A549 (cell line): ENCODE data around the gene GRK3. TPM values are rescaled to one million over a fixed set of nuclear protein-coding genes. Genes with fewer than 3 reads are reported as not detected.

ENCODE experiments used
- ATAC-seq, 2 experiments: fragments of 200-7000 bp in 1 of 2; fragments of >200 bp in 1 of 2; cut with Nextera tagmentation in 1 of 2; cut with Tn5 transposase in 1 of 2; 3 replicates each; pipeline versions ENCODE4 v1.8.0 to v1.9.1; 2018 to 2020; ENCODE audit warnings: mild to moderate bottlenecking in 1 of 2, moderate library complexity in 1 of 2
- CTCF ChIA-PET: fragments of 300-600 bp; sonication (Branson Sonifier 250); formaldehyde crosslinking; extraction: SDS; loops from one replicate; lab custom pipeline; 2021; ENCODE audit warnings: antibody characterized with exemption, inconsistent platforms; lab: Yijun Ruan, JAX
- POLR2A ChIA-PET: fragments of 350-600 bp; formaldehyde crosslinking; extraction: SDS; loops from one replicate; lab custom pipeline; 2021; ENCODE audit warnings: antibody characterized with exemption, inconsistent platforms; lab: Yijun Ruan, JAX
- DNase-seq, 2 experiments: peaks; one replicate each; pipeline versions ENCODE4 v3.0.0 to v3.0.0-alpha.2; 2011 to 2016; ENCODE audit warnings: low read depth in 1 of 2, low spot score in 1 of 2
- FAIRE-seq: peaks from 2 replicates; lab custom pipeline; 2011; peaks lifted over from hg19 to GRCh38; lab: Jason Lieb, UNC
- H3K27ac ChIP-seq, 2 experiments: fragments of >200 bp; sonication (Bioruptor Twin); formaldehyde crosslinking; 3 replicates each; pipeline ENCODE4 v1.5.1; 2016 to 2017
- H3K4me1 ChIP-seq: fragments of >200 bp; sonication (Bioruptor Twin); formaldehyde crosslinking; 3 replicates; pipeline ENCODE4 v1.6.1; 2016
- H3K4me2 ChIP-seq: fragments of >200 bp; sonication (Bioruptor Twin); formaldehyde crosslinking; 3 replicates; pipeline ENCODE4 v1.6.1; 2016
- H3K4me3 ChIP-seq: fragments of >200 bp; sonication (Bioruptor Twin); formaldehyde crosslinking; 3 replicates; pipeline ENCODE4 v1.5.1; 2016
- H3K9me3 ChIP-seq: fragments of >200 bp; sonication (Bioruptor Twin); formaldehyde crosslinking; 3 replicates; pipeline ENCODE4 v1.6.1; 2016
- ATOH8 ChIP-seq: fragments of 250-450 bp; sonication (Bioruptor Pico); IDR thresholded peaks from 2 replicates; pipeline ENCODE4 v1.5.0; 2020; ENCODE audit warnings: low read depth, mild to moderate bottlenecking, moderate library complexity
- BCL3 ChIP-seq: fragments of >200 bp; sonication (Bioruptor Twin); formaldehyde crosslinking; IDR thresholded peaks from 3 replicates; pipeline ENCODE4 v1.6.1; 2016
- CEBPB ChIP-seq, 2 experiments: fragments of >200 bp in 1 of 2; sonication (Bioruptor Twin) in 1 of 2; formaldehyde crosslinking in 1 of 2; IDR thresholded peaks; 2 replicates each; pipeline ENCODE4 v1.6.1; 2012 to 2016
- ELK1 ChIP-seq: fragments of 150-350 bp; IDR thresholded peaks from 2 replicates; pipeline ENCODE4 v1.6.1; 2014; ENCODE audit warnings: low read depth, mild to moderate bottlenecking, low read length
- EP300 ChIP-seq, 2 experiments: fragments of >200 bp; sonication (Bioruptor Twin); formaldehyde crosslinking; IDR thresholded peaks; 2 replicates in 1 of 2; 3 replicates in 1 of 2; pipeline ENCODE4 v1.6.1; 2016 to 2017
- ESRRA ChIP-seq: fragments of 150-350 bp; IDR thresholded peaks from 2 replicates; pipeline ENCODE4 v1.6.1; 2014; ENCODE audit warnings: mild to moderate bottlenecking, low read length, borderline replicate concordance
- HMGXB4 ChIP-seq: fragments of 250-450 bp; sonication (Bioruptor Pico); IDR thresholded peaks from 2 replicates; pipeline ENCODE4 v1.5.0; 2021; ENCODE audit warnings: mild to moderate bottlenecking, moderate library complexity, borderline replicate concordance
- KDM1A ChIP-seq: fragments of 200-600 bp; sonication (generic); IDR thresholded peaks from 2 replicates; pipeline ENCODE4 v1.6.1; 2016; ENCODE audit warnings: low read depth, mild to moderate bottlenecking
- PBX3 ChIP-seq: IDR thresholded peaks from 2 replicates; pipeline ENCODE4 v1.6.1; 2012
- RAD21 ChIP-seq, 2 experiments: fragments of >200 bp in 1 of 2; sonication (Bioruptor Twin) in 1 of 2; formaldehyde crosslinking in 1 of 2; IDR thresholded peaks in 1 of 2; conservative IDR thresholded peaks in 1 of 2; 2 replicates in 1 of 2; 3 replicates in 1 of 2; pipeline ENCODE4 v1.6.1; 2012 to 2018; ENCODE audit warnings: inconsistent platforms in 1 of 2
- REST ChIP-seq: fragments of 200-600 bp; sonication (generic); IDR thresholded peaks from 2 replicates; pipeline ENCODE4 v1.6.1; 2016; ENCODE audit warnings: antibody characterized with exemption, mild to moderate bottlenecking, moderate library complexity
- TP53 ChIP-seq: fragments of 250-450 bp; sonication (Bioruptor Pico); IDR thresholded peaks from 2 replicates; pipeline ENCODE4 v1.5.0; 2021; ENCODE audit warnings: mild to moderate bottlenecking, moderate library complexity
- USF2 ChIP-seq: fragments of 450-650 bp; IDR thresholded peaks from 2 replicates; pipeline ENCODE4 v1.6.1; 2014; ENCODE audit warnings: antibody characterized with exemption
- ZNF302 ChIP-seq: fragments of 250-450 bp; sonication (Bioruptor Pico); IDR thresholded peaks from 2 replicates; pipeline ENCODE4 v1.9.0; 2021; ENCODE audit warnings: inconsistent platforms, mild to moderate bottlenecking, moderate library complexity
- WGBS: methylation state at CpG from one replicate; pipeline ENCODE4 v1.1.6; 2017; ENCODE audit errors: missing lambda C conversion rate; 5-methylcytosine and 5-hydroxymethylcytosine counted together
- polyA plus RNA-seq, 4 experiments: library from polyadenylated mRNA; depleted of rRNA in 3 of 4; stranded (reverse); fragments of >200 nt; fragmentation: RNase III in 1 of 4; extraction: RNeasy Plus Mini Kit Qiagen cat#74134 plus additional on column Dnase treatment in 1 of 4; gene quantifications; 2 replicates in 3 of 4; 3 replicates in 1 of 4; pipeline ENCODE4 v1.2.3, GENCODE V29; 2011 to 2017
- TF ChIP-seq, protein P1 (sequence below): fragments of >200 bp; sonication (Bioruptor Twin); formaldehyde crosslinking; IDR thresholded peaks from 3 replicates; pipeline ENCODE4 v1.5.1; 2016

Gene GRK3
- polyA plus RNA-seq, 2 of the 4 experiments (the other 2 are of a cell fraction), result 3.9 to 6.5 TPM

- CTCF ChIA-PET, result no interaction called here
- DNase-seq (no peak), FAIRE-seq (no peak), ATAC-seq (no peak; a peak in 1 of 6 replicates)
- Histone ChIP-seq H3K9me3 (no peaks in the 10 kb centered on the region), H3K4me2 (no peak overlapping the region), H3K27ac (no peak overlapping the region), H3K4me1 (no peaks in the 10 kb centered on the region), H3K4me3 (no peak overlapping the region)
- POLR2A ChIA-PET, result no interaction called here
- TF ChIP-seq ELK1, result no peak
- TF ChIP-seq KDM1A, result no peak
- TF ChIP-seq, protein P1, sequence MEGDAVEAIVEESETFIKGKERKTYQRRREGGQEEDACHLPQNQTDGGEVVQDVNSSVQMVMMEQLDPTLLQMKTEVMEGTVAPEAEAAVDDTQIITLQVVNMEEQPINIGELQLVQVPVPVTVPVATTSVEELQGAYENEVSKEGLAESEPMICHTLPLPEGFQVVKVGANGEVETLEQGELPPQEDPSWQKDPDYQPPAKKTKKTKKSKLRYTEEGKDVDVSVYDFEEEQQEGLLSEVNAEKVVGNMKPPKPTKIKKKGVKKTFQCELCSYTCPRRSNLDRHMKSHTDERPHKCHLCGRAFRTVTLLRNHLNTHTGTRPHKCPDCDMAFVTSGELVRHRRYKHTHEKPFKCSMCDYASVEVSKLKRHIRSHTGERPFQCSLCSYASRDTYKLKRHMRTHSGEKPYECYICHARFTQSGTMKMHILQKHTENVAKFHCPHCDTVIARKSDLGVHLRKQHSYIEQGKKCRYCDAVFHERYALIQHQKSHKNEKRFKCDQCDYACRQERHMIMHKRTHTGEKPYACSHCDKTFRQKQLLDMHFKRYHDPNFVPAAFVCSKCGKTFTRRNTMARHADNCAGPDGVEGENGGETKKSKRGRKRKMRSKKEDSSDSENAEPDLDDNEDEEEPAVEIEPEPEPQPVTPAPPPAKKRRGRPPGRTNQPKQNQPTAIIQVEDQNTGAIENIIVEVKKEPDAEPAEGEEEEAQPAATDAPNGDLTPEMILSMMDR, result no peak
- no peak for TF ChIP-seq ESRRA
- TF ChIP-seq REST, result no peak
- no peak for TF ChIP-seq CEBPB (IDR thresholded peaks at IDR 0.05)
- no peak for TF ChIP-seq HMGXB4
- no peak for TF ChIP-seq BCL3
- TF ChIP-seq TP53 (CRISPR knock-in tag), result no peak
- no peak for TF ChIP-seq RAD21 (conservative IDR thresholded peaks at IDR 0.05 in 1 of 2, IDR thresholded peaks at IDR 0.05 in 1 of 2)
- no peak for TF ChIP-seq ZNF302
- TF ChIP-seq ATOH8 (CRISPR knock-in tag), result no peak
- no peak for TF ChIP-seq USF2
- TF ChIP-seq PBX3, result no peak
- TF ChIP-seq EP300 (IDR thresholded peaks at IDR 0.05), result no peak
- 72% methylated on average over 9 of the region's 9 CpGs for WGBS
These were observed 172.0 kb downstream of the GRK3 start for GRCh38 chr22:25736378-25737011.
